GM19025 (cell line): ENCODE measurements around the gene NFIX.
"Not testable (repeated sequence)": the region's sequence is repeated elsewhere in the genome, so short reads cannot be mapped to it uniquely, and the experiment has no call there.

Source experiments
- ATAC-seq: cut with Tn5 transposase; IDR thresholded peaks from one replicate; pipeline ENCODE4 v1.9.1; 2021; ENCODE audit warnings: mild to moderate bottlenecking, low read depth, moderate library complexity; ENCODE audit not compliant: unreplicated experiment

NFIX gene

GRCh38 chr19:12957389-12957952, 37.8 kb upstream of the NFIX start:
- not testable (repeated sequence) for ATAC-seq

GRCh38 chr19:12959481-12959880, 35.8 kb upstream of the NFIX start:
- no peak for ATAC-seq

- ATAC-seq, result no peak
Measured at GRCh38 chr19:12965017-12965811, 30.1 kb upstream of the NFIX start.

GRCh38 chr19:12965812-12966135, 29.5 kb upstream of the NFIX start:
- ATAC-seq, result no peak

DNA sequence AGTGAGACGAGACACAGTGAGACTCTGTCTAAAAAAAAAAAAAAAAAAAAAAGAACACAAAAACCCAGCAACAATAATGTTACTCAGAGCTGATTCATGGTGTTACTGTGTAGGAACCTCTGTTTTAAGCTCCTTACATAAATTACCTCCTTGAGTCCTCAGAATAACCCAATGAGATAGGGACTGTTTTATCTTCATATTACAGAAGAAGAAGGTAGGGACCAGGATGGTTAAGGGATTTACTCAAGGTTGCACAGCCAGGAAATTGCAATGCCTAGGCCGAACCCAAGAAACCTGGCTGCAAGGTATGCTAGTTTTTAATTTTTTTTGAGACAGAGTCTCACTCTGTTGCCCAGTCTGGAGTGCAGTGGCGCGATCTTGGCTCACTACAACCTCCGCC, 27.4 kb upstream of the NFIX start:
- ATAC-seq, result no peak

- ATAC-seq, result no peak
Measured at GRCh38 chr19:12969292-12969988, 25.8 kb upstream of the NFIX start, which contains the start of gene DAND5. Gene DAND5 (plus strand): TSS chr19:12969576. CDS start chr19:12969661, 85 bp downstream.

DNA sequence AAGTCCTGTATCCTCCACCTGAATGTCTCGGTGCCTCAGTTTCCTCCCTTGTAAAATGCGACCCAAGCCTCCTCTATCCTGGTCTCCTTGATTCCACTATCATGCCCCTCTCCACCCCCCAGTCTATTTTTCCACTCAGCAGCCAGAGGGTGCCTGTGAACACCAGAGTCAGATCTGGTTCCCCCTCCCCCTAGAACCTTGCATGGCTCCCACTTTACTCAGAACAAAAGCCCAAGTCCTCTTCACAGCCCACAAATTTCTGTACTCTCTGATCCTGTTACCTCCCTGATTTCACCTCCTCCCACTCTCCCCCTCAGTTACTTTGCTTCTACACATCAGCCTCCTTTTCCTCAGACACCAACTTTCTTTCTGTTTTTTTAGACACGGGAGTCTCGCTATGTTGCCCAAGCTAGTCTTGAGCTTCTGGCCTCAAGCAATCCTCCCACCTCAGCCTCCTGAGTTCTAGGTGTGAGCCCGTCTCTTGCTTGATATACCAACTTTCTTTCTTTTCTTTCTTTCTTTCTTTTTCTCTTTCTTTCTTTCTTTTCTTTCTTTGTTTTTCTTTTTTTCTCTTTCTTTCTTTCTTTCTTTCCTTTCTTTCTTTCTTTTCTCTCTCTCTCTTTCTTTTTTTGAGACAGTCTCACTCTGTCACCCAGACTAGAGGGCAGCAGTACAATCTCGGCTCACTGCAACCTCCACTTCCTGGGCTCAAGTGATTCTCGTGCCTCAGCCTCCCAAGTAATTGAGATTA, 25.0 kb upstream of the NFIX start:
- ATAC-seq, result no peak

DNA sequence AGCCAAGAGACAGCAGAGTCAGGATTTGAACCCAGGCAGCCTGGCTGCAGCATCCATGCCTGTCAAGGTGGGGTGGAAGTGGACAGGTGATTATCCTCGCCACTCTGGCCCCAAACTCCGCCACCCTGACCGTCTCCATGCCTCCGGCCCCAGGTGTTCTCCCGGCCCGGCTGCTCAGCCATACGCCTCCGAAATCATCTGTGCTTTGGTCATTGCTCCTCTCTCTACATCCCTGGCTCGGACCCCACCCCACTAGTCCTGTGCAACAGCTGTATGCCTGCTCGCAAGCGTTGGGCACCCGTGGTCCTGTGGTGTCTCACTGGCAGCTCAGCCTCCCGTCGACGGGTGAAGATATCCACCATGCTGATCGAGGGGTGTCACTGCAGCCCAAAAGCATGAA, 22.0 kb upstream of the NFIX start:
- ATAC-seq, result no peak

GRCh38 chr19:12974301-12975220, 20.7 kb upstream of the NFIX start:
- ATAC-seq, result no peak

- ATAC-seq, result no peak
Measured at GRCh38 chr19:12975221-12975741, 20.0 kb upstream of the NFIX start.

DNA sequence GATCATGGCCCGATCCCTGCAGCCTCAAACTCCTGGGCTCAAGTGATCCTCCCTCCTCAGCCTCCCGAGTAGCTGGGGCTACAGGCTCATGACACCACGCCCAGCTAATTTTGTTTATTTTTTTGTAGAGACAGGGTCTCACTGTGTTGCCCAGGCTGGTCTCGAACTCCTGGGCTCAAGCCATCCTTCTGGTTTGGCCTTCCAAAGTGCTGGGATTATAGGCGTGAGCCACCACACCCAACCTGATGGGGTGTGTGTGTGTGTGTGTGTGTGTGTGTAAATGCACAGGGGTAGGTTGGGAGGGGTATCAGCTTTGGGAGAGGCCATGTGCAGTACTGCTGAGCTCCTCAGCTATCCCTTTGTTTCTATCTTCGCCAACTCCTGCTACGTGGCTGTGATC, 19.2 kb upstream of the NFIX start:
- ATAC-seq, result not testable (repeated sequence)

GRCh38 chr19:12979974-12980373, 15.3 kb upstream of the NFIX start:
- ATAC-seq, result no peak

GRCh38 chr19:12982648-12983047, 12.6 kb upstream of the NFIX start:
- no peak for ATAC-seq

GRCh38 chr19:12983091-12983490, 12.2 kb upstream of the NFIX start:
- no peak for ATAC-seq

DNA sequence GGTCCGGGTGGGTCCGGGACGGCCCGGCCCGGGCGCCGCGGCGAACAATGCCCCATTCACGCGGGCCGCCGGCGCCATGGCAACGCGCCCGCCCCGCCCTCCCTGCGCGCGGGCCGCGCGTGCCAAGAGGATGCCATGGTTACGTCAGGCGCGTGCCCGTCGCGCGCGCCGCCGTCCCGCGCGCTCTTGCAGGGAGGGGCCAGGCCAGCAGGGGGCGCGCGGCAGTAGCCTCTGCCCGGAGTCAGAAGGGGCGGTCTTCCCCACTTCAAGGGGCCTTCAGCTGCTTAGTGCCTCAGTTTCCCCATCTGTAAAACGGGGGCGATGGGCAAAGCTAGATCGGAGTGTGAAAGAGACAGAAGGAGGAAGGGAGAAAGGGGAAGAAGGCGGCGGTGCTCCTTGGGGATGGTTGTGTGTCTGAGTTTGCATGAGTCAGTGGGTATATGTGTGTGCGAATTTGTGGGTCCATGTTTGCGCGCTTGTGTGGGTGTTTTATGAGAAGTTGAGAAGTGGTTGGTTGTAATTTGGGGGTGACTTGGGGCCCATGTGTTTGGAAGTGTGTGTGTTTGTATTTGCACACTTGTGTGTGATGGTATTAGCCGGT, 11.6 kb upstream of the NFIX start:
- no peak for ATAC-seq

DNA sequence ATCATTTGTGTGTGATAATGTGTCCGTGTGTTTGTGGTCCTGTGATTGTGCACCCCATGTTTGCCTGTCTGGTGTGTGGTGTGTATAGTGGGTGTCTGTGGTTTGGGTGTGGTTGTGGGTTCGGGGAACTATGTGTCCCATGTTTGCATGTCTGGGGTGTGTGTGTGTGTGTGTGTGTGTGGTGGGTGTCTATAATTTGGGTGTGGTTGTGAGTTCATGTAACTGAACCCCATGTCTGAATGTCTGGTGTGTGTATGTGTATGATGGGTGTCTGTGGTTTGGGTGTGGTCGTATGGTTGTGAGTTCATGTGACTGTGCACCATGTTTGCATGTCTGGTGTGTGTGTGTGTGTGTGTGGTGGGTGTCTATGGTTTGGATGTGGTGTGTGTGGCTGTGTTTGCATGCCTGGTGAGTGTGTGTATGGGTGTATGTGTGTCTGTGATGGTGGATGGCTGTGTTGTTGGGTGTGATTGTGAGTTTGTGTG, 11.1 kb upstream of the NFIX start:
- ATAC-seq, result no peak

DNA sequence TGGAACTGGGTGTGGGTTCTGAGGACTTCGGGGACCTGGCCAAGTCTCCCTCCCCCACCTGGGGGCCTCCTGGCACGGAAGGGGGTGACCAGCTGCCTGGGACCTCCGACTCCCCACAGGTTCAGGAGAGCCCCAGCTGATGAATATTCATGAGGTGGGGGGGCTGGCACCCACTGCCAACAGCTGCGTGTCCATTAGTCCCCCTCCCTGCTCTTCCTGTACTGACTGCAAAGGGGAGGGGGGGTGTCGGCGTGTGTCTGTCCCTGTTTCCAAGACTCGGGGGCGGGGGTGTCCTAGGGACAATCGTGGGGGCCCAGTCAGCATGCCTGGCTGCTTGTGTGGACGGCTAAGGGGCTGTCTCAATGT, 10.6 kb upstream of the NFIX start:
- no peak for ATAC-seq

- ATAC-seq, result no peak
Measured at GRCh38 chr19:12985049-12985776, 10.1 kb upstream of the NFIX start.

DNA sequence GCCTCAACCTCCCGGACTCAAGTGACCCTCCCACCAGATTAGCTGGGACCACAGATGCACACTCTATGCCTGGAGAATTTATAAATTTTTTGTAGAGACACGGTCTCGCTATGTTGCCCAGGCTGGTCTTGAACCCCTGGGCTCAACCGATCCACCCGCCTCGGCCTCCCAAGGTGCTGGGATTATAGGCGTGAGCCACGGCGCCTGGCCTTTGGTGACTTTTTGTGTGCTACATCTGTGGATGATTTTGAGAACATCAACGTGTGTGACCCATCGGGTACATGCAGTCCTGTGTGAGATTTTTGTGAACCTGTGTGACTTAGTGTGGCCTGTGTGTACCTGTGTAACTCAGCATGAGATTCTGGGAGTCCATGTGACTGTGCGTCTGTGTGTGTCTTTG, 8.5 kb upstream of the NFIX start:
- ATAC-seq, result no peak
